SK-N-SH (cell line): Measurements from ENCODE around the gene NT5C. TPM values are rescaled to one million over a fixed set of nuclear protein-coding genes. Genes with fewer than 3 reads are reported as not detected.
A peak's percentile ranks its signal among the peaks of the same experiment; 100 is the strongest.

Experiments used
- CTCF ChIA-PET: fragments of 300-600, 350-600 bp; formaldehyde crosslinking; extraction: SDS; loops from one replicate; lab custom pipeline; 2021; lab: Yijun Ruan, JAX
- POLR2A ChIA-PET: fragments of 350-600 bp; sonication (Branson Sonifier 250); formaldehyde crosslinking; extraction: SDS; loops from one replicate; lab custom pipeline; 2020; ENCODE audit warnings: antibody characterized with exemption, inconsistent platforms; lab: Yijun Ruan, JAX
- DNase-seq: peaks from one replicate; pipeline ENCODE4 v3.0.0; 2012
- H2AFZ ChIP-seq: fragments of 200-600 bp; sonication (generic); 2 replicates; pipeline ENCODE4 v1.8.1; 2016; ENCODE audit warnings: antibody characterized with exemption, mild to moderate bottlenecking, low read depth
- H3F3A ChIP-seq: fragments of 200-600 bp; sonication (generic); replicated peaks from 2 replicates; pipeline ENCODE3; 2016; ENCODE audit warnings: antibody characterized with exemption, mild to moderate bottlenecking; ENCODE audit not compliant: insufficient read depth
- H3K27ac ChIP-seq, 2 experiments: fragments of 200-500 bp in 1 of 2; fragments of 200-600 bp in 1 of 2; sonication (Bioruptor generic) in 1 of 2; sonication (generic), shearing (Covaris generic) in 1 of 2; 2 replicates each; pipeline versions ENCODE4 v1.5.1 to v1.6.1; 2014 to 2016; ENCODE audit warnings: low read depth in 2 of 2, inconsistent platforms in 1 of 2, low read length in 1 of 2, mild to moderate bottlenecking in 1 of 2, mixed read lengths in 1 of 2
- H3K27me3 ChIP-seq: fragments of 200-600 bp; sonication (generic), shearing (Covaris generic); 2 replicates; pipeline ENCODE4 v1.6.1; 2016; ENCODE audit warnings: mixed run types; ENCODE audit not compliant: insufficient read depth
- H3K36me3 ChIP-seq, 2 experiments: fragments of 200-500 bp in 1 of 2; fragments of 200-600 bp in 1 of 2; sonication (Bioruptor generic) in 1 of 2; sonication (generic) in 1 of 2; replicated peaks in 1 of 2; 2 replicates each; pipeline versions ENCODE3 to v1.5.1; 2014 to 2016; ENCODE audit warnings: low read length in 1 of 2, mild to moderate bottlenecking in 1 of 2; ENCODE audit not compliant: insufficient read depth in 2 of 2, control insufficient read depth in 1 of 2
- H3K4me1 ChIP-seq, 2 experiments: fragments of 200-500 bp in 1 of 2; fragments of 200-600 bp in 1 of 2; sonication (Bioruptor generic) in 1 of 2; sonication (generic), shearing (Covaris generic) in 1 of 2; 2 replicates each; pipeline versions ENCODE4 v1.5.1 to v1.6.1; 2014 to 2016; ENCODE audit warnings: low read depth in 1 of 2, low read length in 1 of 2, mixed run types in 1 of 2; ENCODE audit not compliant: insufficient read depth in 2 of 2, control insufficient read depth in 1 of 2
- H3K4me2 ChIP-seq: fragments of 200-600 bp; sonication (generic), shearing (Covaris generic); 2 replicates; pipeline ENCODE4 v1.6.1; 2017; ENCODE audit warnings: mixed run types
- H3K4me3 ChIP-seq, 2 experiments: fragments of 200-500 bp in 1 of 2; fragments of 200-600 bp in 1 of 2; sonication (Bioruptor generic) in 1 of 2; sonication (generic), shearing (Covaris generic) in 1 of 2; 2 replicates each; pipeline versions ENCODE4 v1.5.1 to v1.8.1; 2014 to 2016; ENCODE audit warnings: low read depth in 2 of 2, inconsistent platforms in 1 of 2, low read length in 1 of 2, mild to moderate bottlenecking in 1 of 2, mixed read lengths in 1 of 2, moderate library complexity in 1 of 2
- H3K79me2 ChIP-seq: fragments of 200-600 bp; sonication (generic); 2 replicates; pipeline ENCODE4 v1.8.1; 2017; ENCODE audit warnings: mild to moderate bottlenecking; ENCODE audit not compliant: insufficient read depth
- H3K9ac ChIP-seq: fragments of 200-600 bp; sonication (generic); 2 replicates; pipeline ENCODE4 v1.6.1; 2017; ENCODE audit warnings: mixed run types
- H3K9me2 ChIP-seq: fragments of 200-600 bp; sonication (generic); 2 replicates; pipeline ENCODE4 v1.6.1; 2017; ENCODE audit warnings: mixed run types
- H3K9me3 ChIP-seq: fragments of 200-600 bp; sonication (generic); 2 replicates; pipeline ENCODE4 v1.6.1; 2017; ENCODE audit warnings: mixed run types, mild to moderate bottlenecking, moderate library complexity
- H4K20me1 ChIP-seq: fragments of 200-600 bp; sonication (generic); 2 replicates; pipeline ENCODE4 v1.6.1; 2017; ENCODE audit warnings: mild to moderate bottlenecking, mixed run types; ENCODE audit not compliant: insufficient read depth
- GABPA ChIP-seq: IDR thresholded peaks from 2 replicates; pipeline ENCODE4 v1.4.0; 2012; ENCODE audit warnings: low read depth, mild to moderate bottlenecking
- MAX ChIP-seq: IDR thresholded peaks from 2 replicates; pipeline ENCODE4 v1.4.0; 2012; ENCODE audit warnings: low read depth
- NFIC ChIP-seq: IDR thresholded peaks from 2 replicates; pipeline ENCODE4 v1.4.0; 2012; ENCODE audit warnings: borderline replicate concordance
- NRF1 ChIP-seq: IDR thresholded peaks from 2 replicates; pipeline ENCODE4 v1.6.1; 2012; ENCODE audit warnings: low read depth, mild to moderate bottlenecking, low read length
- PBX3 ChIP-seq: IDR thresholded peaks from 2 replicates; pipeline ENCODE4; 2012
- POLR2AphosphoS5 ChIP-seq: IDR thresholded peaks from 2 replicates; pipeline ENCODE4 v1.6.1; 2012; ENCODE audit warnings: low read depth, low read length
- RAD21 ChIP-seq: IDR thresholded peaks from 2 replicates; pipeline ENCODE4 v1.6.1; 2012; ENCODE audit warnings: mild to moderate bottlenecking, low read length
- SMC3 ChIP-seq: IDR thresholded peaks from 2 replicates; pipeline ENCODE4 v1.6.1; 2012; ENCODE audit warnings: low read depth, low read length, improper control_type of control experiment
- TCF12 ChIP-seq: IDR thresholded peaks from 2 replicates; pipeline ENCODE4 v1.4.0; 2012
- YY1 ChIP-seq: IDR thresholded peaks from 2 replicates; pipeline ENCODE4 v1.4.0; 2012; ENCODE audit warnings: low read depth, mild to moderate bottlenecking
- WGBS: methylation state at CpG from one replicate; pipeline ENCODE4 v1.1.6; 2017; ENCODE audit warnings: low lambda C conversion rate; 5-methylcytosine and 5-hydroxymethylcytosine counted together
- polyA plus RNA-seq, 3 experiments: library from polyadenylated mRNA; depleted of rRNA; stranded (reverse); fragments of >200 nt; gene quantifications; 2 replicates each; pipeline ENCODE4 v1.2.3, GENCODE V29; 2012
- TF ChIP-seq, protein P1 (sequence below): fragments of 200-600 bp; sonication (generic); IDR thresholded peaks from 2 replicates; pipeline ENCODE4 v1.6.1; 2017; ENCODE audit warnings: antibody characterized with exemption, mild to moderate bottlenecking, moderate library complexity

NT5C gene
- polyA plus RNA-seq, 1 of the 3 experiments (the other 2 are of a cell fraction) = 111 TPM

- no peaks in the 10 kb centered on the region for H3K36me3 ChIP-seq
- H3K79me2 ChIP-seq = peaks cover 2% of the 10 kb centered on the region; the same call in 1 of the 2 replicates
- H3K9ac ChIP-seq = no peak overlapping the region
- WGBS = 41% methylated on average over 20 of the region's 20 CpGs
- ChIA-PET CTCF (interaction anchor here (0.7 to 4.9 kb wide), 51 partner anchors 8 to 644 kb away, joined by 3 to 68 read pairs (median 6); partner anchors contain the start of genes ATP5PD, KCTD2, NT5C and OTOP2), POLR2A (interaction anchor here (0.9 to 1.2 kb wide), 2 partner anchors 24 to 26 kb away, joined by 3 to 4 read pairs; partner anchors contain the start of gene NT5C)
- no peaks in the 10 kb centered on the region for H3K9me3 ChIP-seq
- DNase-seq = peak; percentile 91
- H4K20me1 ChIP-seq = no peaks in the 10 kb centered on the region
- no peaks in the 10 kb centered on the region for H3K27me3 ChIP-seq
- peaks cover 0 to 13% of the 10 kb centered on the region in 2 experiments; a peak in 1 of 4 replicates for H3K4me1 ChIP-seq
- TF ChIP-seq YY1 (no peak), NFIC (no peak), PBX3 (0 out of 2 replicates have a peak, but pooled peaks have one; percentile 10), SMC3 (peak; percentile 48; the same call in 1 of the 2 replicates), RAD21 (peak; percentile 62), MAX (peak; percentile 37; the same call in 1 of the 2 replicates), GABPA (no peak), TCF12 (no peak), NRF1 (no peak), POLR2AphosphoS5 (no peak)
- TF ChIP-seq, protein P1, sequence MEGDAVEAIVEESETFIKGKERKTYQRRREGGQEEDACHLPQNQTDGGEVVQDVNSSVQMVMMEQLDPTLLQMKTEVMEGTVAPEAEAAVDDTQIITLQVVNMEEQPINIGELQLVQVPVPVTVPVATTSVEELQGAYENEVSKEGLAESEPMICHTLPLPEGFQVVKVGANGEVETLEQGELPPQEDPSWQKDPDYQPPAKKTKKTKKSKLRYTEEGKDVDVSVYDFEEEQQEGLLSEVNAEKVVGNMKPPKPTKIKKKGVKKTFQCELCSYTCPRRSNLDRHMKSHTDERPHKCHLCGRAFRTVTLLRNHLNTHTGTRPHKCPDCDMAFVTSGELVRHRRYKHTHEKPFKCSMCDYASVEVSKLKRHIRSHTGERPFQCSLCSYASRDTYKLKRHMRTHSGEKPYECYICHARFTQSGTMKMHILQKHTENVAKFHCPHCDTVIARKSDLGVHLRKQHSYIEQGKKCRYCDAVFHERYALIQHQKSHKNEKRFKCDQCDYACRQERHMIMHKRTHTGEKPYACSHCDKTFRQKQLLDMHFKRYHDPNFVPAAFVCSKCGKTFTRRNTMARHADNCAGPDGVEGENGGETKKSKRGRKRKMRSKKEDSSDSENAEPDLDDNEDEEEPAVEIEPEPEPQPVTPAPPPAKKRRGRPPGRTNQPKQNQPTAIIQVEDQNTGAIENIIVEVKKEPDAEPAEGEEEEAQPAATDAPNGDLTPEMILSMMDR = peak; percentile 79
- H3F3A ChIP-seq = peaks cover 4% of the 10 kb centered on the region
- no peak overlapping the region for H3K4me3 ChIP-seq
- no peak overlapping the region for H3K4me2 ChIP-seq
- no peaks in the 10 kb centered on the region for H3K9me2 ChIP-seq
- H2AFZ ChIP-seq = no peak overlapping the region
- no peak overlapping the region for H3K27ac ChIP-seq
These were observed 26.1 kb downstream of the NT5C start for GRCh38 chr17:75105126-75106080.
